Stimulated activated CD4-positive, alpha-beta T cell treated with anti-CD3 and anti-CD28 coated beads, Interleukin-2, amount 100 ng/mL, for 48 hours (primary cell): ENCODE data around the gene SPON1.
"Not testable (repeated sequence)": the region's sequence is repeated elsewhere in the genome, so short reads cannot be mapped to it uniquely, and the experiment has no call there.

Source experiments
- DNase-seq, 2 donors: peaks; one replicate each; pipeline ENCODE4 v3.0.0-alpha.2; 2020

The SPON1 gene

GRCh38 chr11:14136561-14136960 lies 174.0 kb downstream of the SPON1 start:
- no peak for DNase-seq

DNA sequence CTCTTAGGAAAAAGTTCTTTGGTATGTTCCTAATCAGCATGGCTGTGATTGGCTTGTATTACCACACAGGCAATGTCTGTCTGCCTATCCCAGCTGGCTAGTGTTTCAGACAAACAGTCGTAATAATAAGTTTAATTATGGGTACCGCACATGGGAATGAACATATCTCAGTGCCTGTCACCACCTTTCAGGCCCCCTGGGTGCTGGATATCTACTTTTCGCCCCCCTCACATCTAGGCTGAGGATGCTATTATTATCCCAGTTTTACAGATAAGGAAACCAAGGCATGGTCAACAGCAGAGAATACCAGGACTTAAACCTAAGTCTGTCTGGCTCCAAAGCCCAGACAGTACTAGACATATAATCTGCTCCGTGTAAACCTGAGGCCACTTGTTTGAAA lies 174.8 kb downstream of the SPON1 start:
- no peak for DNase-seq

- no peak for DNase-seq
These were observed 178.5 kb downstream of the SPON1 start for GRCh38 chr11:14140991-14141390.

- no peak for DNase-seq
These were observed 179.2 kb downstream of the SPON1 start for GRCh38 chr11:14141676-14142075.

DNA sequence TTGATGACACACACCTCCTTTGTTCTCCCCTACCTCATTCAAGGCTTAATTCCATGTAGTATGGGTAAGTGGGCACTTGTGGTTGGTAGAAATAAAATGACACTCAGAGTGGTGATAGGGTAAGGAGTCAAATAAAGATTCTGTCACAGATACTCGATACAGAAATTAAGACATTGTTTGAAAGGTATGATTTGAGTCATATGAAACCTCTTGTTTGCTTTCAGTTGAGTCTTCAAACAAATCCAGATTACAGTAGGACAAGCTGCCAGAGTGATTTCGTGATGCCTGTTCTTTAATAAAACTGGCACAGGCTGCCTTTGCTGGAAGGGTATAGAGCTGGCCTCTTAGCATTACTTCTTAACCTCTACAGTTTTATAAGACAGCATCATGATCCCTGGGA lies 182.4 kb downstream of the SPON1 start:
- DNase-seq: no peak

DNA sequence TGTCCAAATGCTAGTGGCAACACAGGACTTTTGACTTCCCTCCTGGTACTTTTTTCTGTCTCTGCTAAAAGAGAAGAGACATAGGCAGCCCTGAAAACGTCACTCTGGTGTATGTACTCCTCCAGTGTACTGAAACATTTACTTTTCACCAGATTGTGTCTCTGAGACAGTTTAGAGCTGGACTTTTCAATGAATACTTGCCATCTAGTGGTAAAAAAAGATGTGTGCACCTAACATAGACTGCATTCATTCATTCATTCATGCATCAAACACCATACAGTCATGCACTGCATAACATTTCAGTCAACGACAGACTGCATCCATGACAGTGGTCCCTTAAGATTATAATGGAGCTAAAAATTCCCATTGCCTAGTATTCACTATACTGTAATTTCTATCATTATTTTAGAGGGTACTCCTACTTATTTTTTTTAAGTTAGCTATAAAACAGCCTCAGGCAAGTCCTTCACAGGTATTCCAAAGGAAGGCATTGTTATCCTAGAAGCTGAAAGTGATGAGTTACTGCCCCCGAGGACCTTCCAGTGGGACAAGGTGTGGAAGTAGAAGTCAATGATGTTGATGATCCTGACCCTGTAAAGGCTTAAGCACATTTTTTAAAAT lies 186.2 kb downstream of the SPON1 start:
- no peak for DNase-seq

- DNase-seq: no peak
These were observed 187.2 kb downstream of the SPON1 start for GRCh38 chr11:14149683-14150082.

DNA sequence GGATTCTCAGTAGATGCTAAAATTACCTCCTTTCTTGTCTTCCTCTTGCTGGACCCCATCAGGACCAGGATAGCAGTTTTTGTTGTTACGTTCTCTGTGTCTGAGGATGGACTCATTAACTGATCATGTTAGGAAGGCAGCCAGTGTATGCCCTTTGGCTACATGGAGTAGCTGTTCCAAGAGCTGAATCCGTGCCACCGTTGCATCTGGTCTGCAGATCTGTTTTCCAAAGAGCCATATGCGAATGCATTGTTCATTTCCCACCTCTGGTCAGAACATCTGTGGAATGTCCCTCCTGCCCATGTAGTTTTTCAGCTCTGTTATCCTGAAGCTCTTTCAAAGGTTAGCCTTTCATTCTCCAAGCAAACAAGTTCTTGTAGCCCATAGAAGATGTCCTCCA lies 188.4 kb downstream of the SPON1 start:
- DNase-seq: no peak

DNA sequence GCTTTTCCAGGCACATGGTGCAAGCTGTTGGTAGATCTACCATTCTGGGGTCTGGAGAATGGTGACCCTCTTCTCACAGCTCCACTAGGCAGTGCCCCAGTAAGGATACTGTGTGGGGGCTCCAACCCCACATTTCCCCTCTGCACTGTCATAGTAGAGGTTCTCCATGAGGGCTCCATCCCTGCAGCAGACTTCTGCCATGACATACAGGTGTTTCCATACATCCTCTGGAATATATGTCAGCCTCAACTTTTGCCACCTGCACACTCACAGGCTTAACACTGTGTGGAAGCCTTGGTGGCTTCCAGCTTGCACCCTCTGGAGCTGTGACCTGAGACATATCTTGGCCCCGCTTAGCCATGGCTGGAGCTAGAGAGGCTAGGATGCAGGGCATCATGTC lies 191.6 kb downstream of the SPON1 start:
- DNase-seq: not testable (repeated sequence)

- no peak for DNase-seq
These were observed 195.9 kb downstream of the SPON1 start for GRCh38 chr11:14158393-14158792.

DNA sequence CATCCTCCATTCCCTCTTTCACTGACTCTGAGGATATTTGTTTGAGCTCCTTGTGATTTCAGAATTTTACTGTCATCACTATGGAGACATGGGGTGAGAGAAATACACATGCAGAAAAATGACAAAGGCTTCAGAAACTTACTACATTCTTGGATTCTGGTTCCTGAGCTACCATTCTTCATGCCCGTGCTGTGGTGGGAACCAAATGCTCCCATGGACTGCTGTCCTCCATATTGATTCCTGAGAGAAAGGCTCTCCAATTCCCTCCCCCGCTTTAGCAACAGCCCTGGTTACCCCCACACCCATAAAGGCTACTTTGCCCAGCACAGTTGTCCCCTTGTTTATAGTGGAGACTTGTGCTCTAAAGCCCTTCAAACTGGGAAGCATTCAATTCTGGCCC lies 201.1 kb downstream of the SPON1 start:
- no peak for DNase-seq

- not testable (repeated sequence) for DNase-seq
These were observed 211.2 kb downstream of the SPON1 start for GRCh38 chr11:14173679-14174078.

GRCh38 chr11:14179116-14179820 lies 216.7 kb downstream of the SPON1 start:
- DNase-seq: no peak

DNA sequence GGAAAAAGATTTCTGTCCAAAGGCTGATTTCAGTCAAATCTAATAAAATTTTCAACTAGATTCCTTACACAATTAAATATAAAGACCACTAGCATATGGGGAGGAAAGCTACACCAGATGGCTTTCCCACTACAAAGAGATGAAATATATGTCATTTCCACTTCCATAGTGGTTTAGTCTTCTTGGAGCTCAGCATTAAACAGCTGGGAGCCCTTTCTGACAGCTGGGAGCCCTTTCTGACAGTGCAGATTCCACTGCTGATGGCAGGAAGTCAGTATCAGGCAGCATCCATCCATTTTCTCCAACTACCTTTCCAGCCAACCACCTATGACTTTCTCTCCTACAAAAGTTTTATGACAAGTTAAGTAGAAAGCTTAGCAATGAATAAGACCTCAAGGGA lies 218.6 kb downstream of the SPON1 start:
- DNase-seq: no peak

- DNase-seq: no peak
These were observed 220.4 kb downstream of the SPON1 start for GRCh38 chr11:14182833-14183364.

- DNase-seq: no peak
These were observed 221.8 kb downstream of the SPON1 start for GRCh38 chr11:14184028-14184940.

- no peak for DNase-seq
These were observed 222.9 kb downstream of the SPON1 start for GRCh38 chr11:14185461-14185860.

DNA sequence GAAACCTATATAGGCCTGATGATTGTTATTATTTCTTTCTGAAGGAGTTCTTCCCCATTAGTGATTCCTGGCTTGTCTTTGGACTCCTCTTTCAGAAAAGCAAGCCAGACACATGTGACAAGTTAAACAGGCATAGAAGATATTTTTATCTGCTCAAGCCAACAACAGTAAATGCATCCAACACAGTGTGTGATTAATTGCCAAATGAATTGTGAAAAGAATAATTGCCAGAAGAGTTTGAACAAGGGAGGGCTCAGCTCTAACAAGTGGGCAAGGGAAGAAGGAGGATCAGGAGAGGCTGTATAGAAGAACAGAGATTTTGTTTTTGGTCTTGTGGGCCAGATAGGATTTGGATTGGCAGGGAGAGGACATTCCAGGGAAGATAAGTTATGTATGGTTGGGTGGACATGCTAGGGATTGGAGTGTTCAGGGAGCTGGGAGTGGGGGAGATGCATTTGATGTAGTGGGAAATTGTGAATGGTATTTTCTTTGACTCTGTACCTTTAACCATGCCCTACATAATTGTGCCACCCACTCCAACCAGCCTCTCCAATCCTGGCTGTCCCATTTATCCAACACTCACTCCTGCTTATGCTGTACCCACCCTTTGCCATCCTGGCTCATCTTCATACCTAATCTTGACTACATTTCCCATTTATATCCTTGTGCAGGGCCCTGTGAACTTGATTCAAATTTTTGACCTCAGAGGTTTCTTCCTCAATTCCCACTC lies 223.7 kb downstream of the SPON1 start:
- DNase-seq: no peak

DNA sequence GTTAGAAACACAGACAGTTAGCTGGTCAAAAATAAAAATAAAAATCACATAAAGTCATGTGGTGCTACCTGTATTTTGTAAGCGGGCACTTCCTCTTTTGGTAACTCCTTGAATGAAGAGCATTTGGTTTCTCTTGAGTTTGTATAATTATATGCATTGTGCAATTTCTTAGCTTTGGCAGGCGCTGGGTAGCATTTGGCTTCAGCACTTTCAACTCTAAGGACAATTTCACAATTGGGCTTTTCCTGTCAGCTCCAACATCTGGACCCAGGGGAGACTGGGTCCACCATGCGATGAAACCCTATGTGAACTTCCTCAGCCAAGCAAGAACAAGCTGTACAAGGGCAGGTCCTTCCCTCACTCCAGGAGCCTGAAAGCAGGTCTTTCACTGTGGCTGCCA lies 227.4 kb downstream of the SPON1 start:
- DNase-seq: no peak

- no peak for DNase-seq
These were observed 228.7 kb downstream of the SPON1 start for GRCh38 chr11:14190992-14191778.

DNA sequence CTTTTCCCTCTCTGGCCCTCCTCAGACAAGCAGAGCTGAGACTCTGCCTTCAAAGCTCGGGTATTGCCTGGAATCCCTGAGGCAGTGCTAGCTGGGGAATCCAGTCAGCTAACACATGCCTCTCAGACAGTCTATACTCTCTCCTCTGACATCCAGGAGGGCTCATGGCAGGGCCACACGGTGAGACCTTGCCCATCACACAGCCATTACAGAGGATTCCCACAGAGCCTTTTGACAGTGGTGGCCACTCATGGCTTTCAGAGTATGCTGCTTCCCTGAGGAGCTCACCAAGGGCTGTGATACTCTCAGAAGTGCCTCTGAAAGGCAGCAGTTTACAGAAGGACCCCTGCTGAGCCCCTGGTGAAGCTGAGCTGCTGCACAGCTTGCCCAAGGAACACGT lies 231.1 kb downstream of the SPON1 start:
- DNase-seq: no peak
